Neural cell (in vitro differentiated cells): ENCODE measurements around the gene ABCA8. TPM values are rescaled to one million over a fixed set of nuclear protein-coding genes. Genes with fewer than 3 reads are reported as not detected.
"Not testable (repeated sequence)": the region's sequence is repeated elsewhere in the genome, so short reads cannot be mapped to it uniquely, and the experiment has no call there.

Experiments
- H2AFZ ChIP-seq: fragments of 200-600, 300-800 bp; sonication (generic), shearing (Covaris generic); 2 replicates; pipeline ENCODE4 v1.6.0; 2014; ENCODE audit warnings: low read depth, mild to moderate bottlenecking, antibody characterized with exemption, low read length, moderate library complexity
- H3F3A ChIP-seq: fragments of 200-600 bp; shearing (Covaris generic); 2 replicates; pipeline ENCODE4 v1.6.1; 2016; ENCODE audit warnings: mild to moderate bottlenecking, moderate library complexity, mixed read lengths, antibody characterized with exemption, low read length; ENCODE audit not compliant: insufficient read depth, poor library complexity, severe bottlenecking
- H3K27ac ChIP-seq: fragments of 200-600, 300-800 bp; sonication (generic), shearing (Covaris generic); 2 replicates; pipeline ENCODE4 v1.5.1; 2014; ENCODE audit warnings: mild to moderate bottlenecking, low read length, moderate library complexity
- H3K27me3 ChIP-seq: fragments of 300-800, 200-600 bp; sonication (generic), shearing (Covaris generic); 2 replicates; pipeline ENCODE4 v1.6.0; 2014; ENCODE audit warnings: mild to moderate bottlenecking, low read depth, low read length, moderate library complexity; ENCODE audit not compliant: insufficient read depth
- H3K36me3 ChIP-seq: fragments of 300-800, 200-600 bp; sonication (generic), shearing (Covaris generic); 2 replicates; pipeline ENCODE4 v1.5.1; 2014; ENCODE audit warnings: mild to moderate bottlenecking, antibody characterized with exemption, low read length, moderate library complexity; ENCODE audit not compliant: insufficient read depth
- H3K4me2 ChIP-seq: fragments of 300-800, 200-600 bp; sonication (generic), shearing (Covaris generic); 2 replicates; pipeline ENCODE4 v1.6.0; 2014; ENCODE audit warnings: mild to moderate bottlenecking, low read length
- H3K4me3 ChIP-seq: fragments of 300-800, 200-600 bp; sonication (generic), shearing (Covaris generic); 2 replicates; pipeline ENCODE4 v1.5.1; 2014; ENCODE audit warnings: mild to moderate bottlenecking, low read length, moderate library complexity
- H3K79me2 ChIP-seq: fragments of 200-600 bp; shearing (Covaris generic); replicated peaks from 2 replicates; pipeline ENCODE4 v1.6.0; 2014; ENCODE audit warnings: mild to moderate bottlenecking, low read length, moderate library complexity; ENCODE audit not compliant: insufficient read depth
- H3K9ac ChIP-seq: fragments of 300-800, 200-600 bp; sonication (generic), shearing (Covaris generic); 2 replicates; pipeline ENCODE4 v1.6.1; 2016; ENCODE audit warnings: mild to moderate bottlenecking, low read length, mixed read lengths
- H3K9me2 ChIP-seq: fragments of 200-600 bp; shearing (Covaris generic); 2 replicates; pipeline ENCODE4 v1.6.1; 2016; ENCODE audit warnings: mild to moderate bottlenecking, low read length, mixed read lengths; ENCODE audit not compliant: insufficient read depth
- H3K9me3 ChIP-seq: fragments of 200-600, 300-800 bp; sonication (generic), shearing (Covaris generic); 2 replicates; pipeline ENCODE4 v1.6.1; 2016; ENCODE audit warnings: mild to moderate bottlenecking, mixed run types, low read length, moderate library complexity, mixed read lengths
- H4K20me1 ChIP-seq: fragments of 200-600 bp; shearing (Covaris generic); 2 replicates; pipeline ENCODE4 v1.6.1; 2016; ENCODE audit warnings: mild to moderate bottlenecking, mixed run types; ENCODE audit not compliant: insufficient read depth
- EP300 ChIP-seq: fragments of 450-650 bp; conservative IDR thresholded peaks from 2 replicates; pipeline ENCODE4 v1.6.1; 2014; ENCODE audit warnings: antibody characterized with exemption, mild to moderate bottlenecking, moderate library complexity; ENCODE audit not compliant: poor library complexity, severe bottlenecking
- MXI1 ChIP-seq: fragments of 450-650 bp; conservative IDR thresholded peaks from 2 replicates; pipeline ENCODE4 v1.6.1; 2014; ENCODE audit warnings: antibody characterized with exemption, mild to moderate bottlenecking; ENCODE audit not compliant: poor library complexity, severe bottlenecking
- POLR2AphosphoS5 ChIP-seq: IDR thresholded peaks from 2 replicates; pipeline ENCODE4 v1.6.1; 2012
- RAD21 ChIP-seq: fragments of 450-650 bp; conservative IDR thresholded peaks from 2 replicates; pipeline ENCODE4 v1.6.1; 2014; ENCODE audit warnings: antibody characterized with exemption, mild to moderate bottlenecking, moderate library complexity
- SMC3 ChIP-seq: fragments of 450-650 bp; conservative IDR thresholded peaks from 2 replicates; pipeline ENCODE4 v1.6.1; 2014; ENCODE audit warnings: antibody characterized with exemption, mild to moderate bottlenecking, moderate library complexity; ENCODE audit not compliant: poor library complexity
- TAF1 ChIP-seq: IDR thresholded peaks from 2 replicates; pipeline ENCODE4 v1.6.1; 2012; ENCODE audit warnings: low read depth
- polyA plus RNA-seq: library from polyadenylated mRNA; depleted of rRNA; stranded (reverse); fragments of >200 nt; gene quantifications from 2 replicates; pipeline ENCODE4 v1.2.3, GENCODE V29; 2014
- TF ChIP-seq, protein P1 (sequence below): IDR thresholded peaks from 2 replicates; pipeline ENCODE4 v1.6.1; 2012; ENCODE audit warnings: borderline replicate concordance

ABCA8 gene
- polyA plus RNA-seq, 1 donor from 2014 or later: not detected

DNA sequence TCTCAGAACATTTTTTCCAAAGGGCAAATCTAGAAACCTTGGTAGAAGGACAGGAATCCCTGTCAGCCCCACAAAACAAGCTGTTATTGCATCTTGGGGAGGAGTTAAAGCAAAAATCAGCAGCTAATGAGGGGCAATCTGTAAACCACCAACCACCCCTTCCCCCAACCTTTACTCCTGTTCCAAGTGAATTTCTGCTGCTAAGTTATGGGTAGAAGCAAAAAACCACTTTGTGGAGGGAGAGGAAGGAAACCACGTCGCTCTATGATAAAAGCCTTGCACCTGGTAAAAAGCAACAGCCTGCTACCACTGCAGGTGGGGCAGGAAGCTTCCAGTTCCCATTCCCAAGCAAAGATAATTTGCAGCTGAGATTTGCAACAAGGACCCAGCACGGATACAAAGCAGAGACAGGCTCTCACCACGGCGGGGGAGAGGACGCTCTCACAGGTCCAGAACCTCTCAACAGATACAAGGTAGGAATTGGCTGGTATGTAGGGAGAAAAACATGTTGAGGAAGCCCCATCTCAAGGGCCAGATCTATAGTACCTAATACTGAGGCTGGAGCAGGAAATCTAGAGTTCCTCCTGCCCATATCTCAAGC lies 10.7 kb downstream of the ABCA8 start:
- H3K27ac ChIP-seq: no peak overlapping the region
- H3K9me3 ChIP-seq: no peaks in the 10 kb centered on the region
- H3K79me2 ChIP-seq: no peaks in the 10 kb centered on the region
- no peaks in the 10 kb centered on the region for H3F3A ChIP-seq
- no peaks in the 10 kb centered on the region for H4K20me1 ChIP-seq
- no peak overlapping the region for H3K9ac ChIP-seq
- H3K9me2 ChIP-seq: no peaks in the 10 kb centered on the region
- no peaks in the 10 kb centered on the region for H3K36me3 ChIP-seq
- H3K4me3 ChIP-seq: no peak overlapping the region
- no peak overlapping the region for H3K4me2 ChIP-seq
- no peaks in the 10 kb centered on the region for H3K27me3 ChIP-seq
- H2AFZ ChIP-seq: no peak overlapping the region
- TF ChIP-seq TAF1: no peak
- TF ChIP-seq SMC3: no peak
- no peak for TF ChIP-seq MXI1
- no peak for TF ChIP-seq POLR2AphosphoS5
- TF ChIP-seq RAD21: no peak
- TF ChIP-seq, protein P1, sequence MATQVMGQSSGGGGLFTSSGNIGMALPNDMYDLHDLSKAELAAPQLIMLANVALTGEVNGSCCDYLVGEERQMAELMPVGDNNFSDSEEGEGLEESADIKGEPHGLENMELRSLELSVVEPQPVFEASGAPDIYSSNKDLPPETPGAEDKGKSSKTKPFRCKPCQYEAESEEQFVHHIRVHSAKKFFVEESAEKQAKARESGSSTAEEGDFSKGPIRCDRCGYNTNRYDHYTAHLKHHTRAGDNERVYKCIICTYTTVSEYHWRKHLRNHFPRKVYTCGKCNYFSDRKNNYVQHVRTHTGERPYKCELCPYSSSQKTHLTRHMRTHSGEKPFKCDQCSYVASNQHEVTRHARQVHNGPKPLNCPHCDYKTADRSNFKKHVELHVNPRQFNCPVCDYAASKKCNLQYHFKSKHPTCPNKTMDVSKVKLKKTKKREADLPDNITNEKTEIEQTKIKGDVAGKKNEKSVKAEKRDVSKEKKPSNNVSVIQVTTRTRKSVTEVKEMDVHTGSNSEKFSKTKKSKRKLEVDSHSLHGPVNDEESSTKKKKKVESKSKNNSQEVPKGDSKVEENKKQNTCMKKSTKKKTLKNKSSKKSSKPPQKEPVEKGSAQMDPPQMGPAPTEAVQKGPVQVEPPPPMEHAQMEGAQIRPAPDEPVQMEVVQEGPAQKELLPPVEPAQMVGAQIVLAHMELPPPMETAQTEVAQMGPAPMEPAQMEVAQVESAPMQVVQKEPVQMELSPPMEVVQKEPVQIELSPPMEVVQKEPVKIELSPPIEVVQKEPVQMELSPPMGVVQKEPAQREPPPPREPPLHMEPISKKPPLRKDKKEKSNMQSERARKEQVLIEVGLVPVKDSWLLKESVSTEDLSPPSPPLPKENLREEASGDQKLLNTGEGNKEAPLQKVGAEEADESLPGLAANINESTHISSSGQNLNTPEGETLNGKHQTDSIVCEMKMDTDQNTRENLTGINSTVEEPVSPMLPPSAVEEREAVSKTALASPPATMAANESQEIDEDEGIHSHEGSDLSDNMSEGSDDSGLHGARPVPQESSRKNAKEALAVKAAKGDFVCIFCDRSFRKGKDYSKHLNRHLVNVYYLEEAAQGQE: no peak
- TF ChIP-seq EP300: no peak

DNA sequence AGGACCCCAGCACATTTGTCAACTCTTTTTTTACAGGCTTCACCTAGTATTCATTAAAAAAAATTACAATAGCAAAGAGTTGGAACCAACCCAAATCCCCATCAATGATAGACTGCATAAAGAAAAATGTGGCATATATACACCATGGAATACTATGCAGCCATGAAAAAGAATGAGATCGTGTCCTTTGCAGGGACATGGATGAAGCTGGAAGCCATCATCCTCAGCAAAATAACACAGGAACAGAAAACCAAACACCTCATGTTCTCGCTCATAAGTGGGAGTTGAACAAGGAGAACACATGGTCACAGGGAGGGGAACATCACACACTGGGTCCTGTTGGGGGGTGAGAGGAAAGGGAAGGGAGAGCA lies 11.4 kb downstream of the ABCA8 start:
- H3K36me3 ChIP-seq, H3F3A ChIP-seq: not testable (repeated sequence)

DNA sequence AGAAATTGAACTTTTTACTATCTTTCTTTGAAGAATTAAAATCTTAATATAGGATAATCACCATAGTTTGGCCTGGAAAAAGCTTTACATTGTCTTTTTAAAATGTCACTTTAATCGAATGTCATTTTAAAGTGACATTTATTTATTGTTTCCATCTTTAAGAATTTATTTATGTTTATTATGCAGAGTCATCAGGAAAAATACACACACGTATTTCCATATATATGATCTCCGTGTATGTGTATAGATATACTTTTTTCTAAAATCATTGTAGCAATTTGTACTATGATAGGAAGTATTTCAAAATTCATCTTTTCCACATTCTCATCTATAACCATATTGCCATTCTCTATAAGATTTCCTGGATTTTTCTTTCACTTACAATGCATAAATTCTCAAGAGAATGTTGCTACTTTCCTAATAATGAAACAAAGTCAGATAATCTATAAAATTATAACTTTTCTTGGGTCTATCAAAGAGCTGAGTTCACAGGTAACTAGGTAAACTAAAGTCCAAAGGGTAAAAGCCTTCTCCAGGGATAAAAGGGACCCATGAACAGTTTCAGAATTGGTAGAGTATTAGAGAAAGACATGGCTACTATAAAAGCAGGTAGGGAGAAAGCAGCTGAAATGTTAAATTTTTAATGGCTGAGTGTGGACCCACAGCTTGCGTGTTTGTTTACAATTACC lies 11.9 kb downstream of the ABCA8 start:
- no peak for TF ChIP-seq RAD21
- TF ChIP-seq, protein P1: no peak
- TF ChIP-seq MXI1: no peak
- TF ChIP-seq SMC3: no peak
- Histone ChIP-seq H3K27ac (no peak overlapping the region), H3F3A (no peaks in the 10 kb centered on the region), H3K4me2 (no peak overlapping the region), H3K4me3 (no peak overlapping the region), H4K20me1 (no peaks in the 10 kb centered on the region), H2AFZ (no peak overlapping the region), H3K27me3 (no peaks in the 10 kb centered on the region), H3K9me3 (no peaks in the 10 kb centered on the region), H3K79me2 (no peaks in the 10 kb centered on the region), H3K36me3 (no peaks in the 10 kb centered on the region), H3K9me2 (no peaks in the 10 kb centered on the region), H3K9ac (no peak overlapping the region)

More for the DNA sequence above, 11.4 kb downstream of the ABCA8 start:
- not testable (repeated sequence) for H4K20me1 ChIP-seq, H2AFZ ChIP-seq, H3K79me2 ChIP-seq, H3K27me3 ChIP-seq, H3K9me3 ChIP-seq, H3K9ac ChIP-seq, H3K9me2 ChIP-seq, H3K27ac ChIP-seq, H3K4me3 ChIP-seq, H3K4me2 ChIP-seq
